Neuronal stem cell (in vitro differentiated cells): Measurements from ENCODE around the gene IPCEF1.
"Not testable (repeated sequence)": the region's sequence is repeated elsewhere in the genome, so short reads cannot be mapped to it uniquely, and the experiment has no call there.

Experiments used
- DNase-seq: peaks from one replicate; pipeline ENCODE4 v3.0.0-alpha.2; 2013; ENCODE audit warnings: low spot score
- H2AFZ ChIP-seq: one replicate; pipeline ENCODE4 v1.6.1; 2013; ENCODE audit warnings: mild to moderate bottlenecking, low read length, inconsistent platforms
- H2AK5ac ChIP-seq: 2 replicates; pipeline ENCODE4 v1.6.1; 2013; ENCODE audit warnings: low read depth, mild to moderate bottlenecking, inconsistent platforms, low read length, moderate library complexity, mixed read lengths
- H2BK120ac ChIP-seq: 2 replicates; pipeline ENCODE4 v1.6.1; 2013; ENCODE audit warnings: low read depth, mild to moderate bottlenecking, inconsistent platforms, low read length, moderate library complexity, mixed read lengths
- H2BK12ac ChIP-seq: one replicate; pipeline ENCODE4 v1.6.1; 2013; ENCODE audit warnings: low read length, inconsistent platforms
- H2BK15ac ChIP-seq: 2 replicates; pipeline ENCODE4 v1.6.1; 2013; ENCODE audit warnings: mild to moderate bottlenecking, low read length, inconsistent platforms, mixed read lengths
- H2BK5ac ChIP-seq: one replicate; pipeline ENCODE4 v1.6.1; 2013; ENCODE audit warnings: inconsistent platforms, mild to moderate bottlenecking, low read length, moderate library complexity
- H3K14ac ChIP-seq: one replicate; pipeline ENCODE4 v1.6.1; 2013; ENCODE audit warnings: low read length, inconsistent platforms
- H3K18ac ChIP-seq: 2 replicates; pipeline ENCODE4 v1.6.1; 2013; ENCODE audit warnings: low read length, inconsistent platforms
- H3K23ac ChIP-seq: 2 replicates; pipeline ENCODE4 v1.6.1; 2013; ENCODE audit warnings: low read depth, mild to moderate bottlenecking, mixed read lengths, low read length, inconsistent platforms; ENCODE audit not compliant: poor library complexity
- H3K27ac ChIP-seq: replicated peaks from 3 replicates; pipeline ENCODE4 v1.5.1; 2013; ENCODE audit warnings: low read length, inconsistent platforms
- H3K27me3 ChIP-seq, 3 experiments: 2 replicates each; pipeline ENCODE4 v1.6.1; 2013; ENCODE audit warnings: low read length in 3 of 3, mild to moderate bottlenecking in 2 of 3, inconsistent platforms in 1 of 3, low read depth in 1 of 3, mixed read lengths in 1 of 3, moderate library complexity in 1 of 3; ENCODE audit not compliant: control insufficient read depth in 3 of 3, insufficient read depth in 3 of 3
- H3K36me3 ChIP-seq, 2 donors: replicated peaks in 1 of 2; 2 replicates each; pipeline ENCODE4 v1.6.1; 2013; ENCODE audit warnings: low read length in 2 of 2; ENCODE audit not compliant: control insufficient read depth in 2 of 2, insufficient read depth in 2 of 2
- H3K4ac ChIP-seq: 2 replicates; pipeline ENCODE4 v1.6.1; 2013; ENCODE audit warnings: inconsistent platforms, mild to moderate bottlenecking, low read length, moderate library complexity
- H3K4me1 ChIP-seq, 2 donors: 1 replicate in 1 of 2; 2 replicates in 1 of 2; pipeline ENCODE4 v1.6.1; 2013; ENCODE audit warnings: low read length in 2 of 2, low read depth in 1 of 2; ENCODE audit not compliant: control insufficient read depth in 2 of 2, insufficient read depth in 1 of 2
- H3K4me2 ChIP-seq: one replicate; pipeline ENCODE4 v1.6.1; 2013; ENCODE audit warnings: mild to moderate bottlenecking, low read length, inconsistent platforms; ENCODE audit not compliant: insufficient read depth, poor library complexity, severe bottlenecking
- H3K4me3 ChIP-seq, 2 donors: 2 replicates each; pipeline ENCODE4 v1.5.1; 2013; ENCODE audit warnings: low read length in 2 of 2, mild to moderate bottlenecking in 2 of 2, inconsistent platforms in 1 of 2, moderate library complexity in 1 of 2
- H3K79me1 ChIP-seq: one replicate; pipeline ENCODE4 v1.6.1; 2013; ENCODE audit warnings: low read depth, mild to moderate bottlenecking, inconsistent platforms, low read length, moderate library complexity
- H3K9ac ChIP-seq: one replicate; pipeline ENCODE4 v1.6.1; 2013; ENCODE audit warnings: mild to moderate bottlenecking, low read depth, low read length, inconsistent platforms; ENCODE audit not compliant: poor library complexity
- H3K9me3 ChIP-seq, 2 donors: replicated peaks in 1 of 2; 2 replicates each; pipeline versions ENCODE3 to v1.6.1; 2013; ENCODE audit warnings: low read length in 2 of 2, mild to moderate bottlenecking in 2 of 2, inconsistent platforms in 1 of 2, low read depth in 1 of 2, mixed read lengths in 1 of 2, moderate library complexity in 1 of 2; ENCODE audit not compliant: control insufficient read depth in 2 of 2, insufficient read depth in 1 of 2
- H4K8ac ChIP-seq: one replicate; pipeline ENCODE4 v1.6.1; 2013; ENCODE audit warnings: low read depth, mild to moderate bottlenecking, inconsistent platforms, low read length, moderate library complexity
- H4K91ac ChIP-seq: one replicate; pipeline ENCODE4 v1.6.1; 2013; ENCODE audit warnings: low read length, low read depth, mild to moderate bottlenecking, inconsistent platforms; ENCODE audit not compliant: poor library complexity
- whole genome bisulfite sequencing, 2 donors: extraction: QIAGEN DNeasy Blood & Tissue Kit; methylation state at CpG; one replicate each; pipeline ENCODE4 v1.1.7; 2013; ENCODE audit warnings: missing lambda C conversion rate in 2 of 2, mixed read lengths in 1 of 2; ENCODE audit not compliant: insufficient read length in 2 of 2, insufficient replicate concordance in 1 of 2; ENCODE audit errors: extremely low coverage in 2 of 2; 5-methylcytosine and 5-hydroxymethylcytosine counted together

IPCEF1 gene

GRCh38 chr6:154202958-154203357, 153.6 kb downstream of the IPCEF1 start:
- no peak overlapping the region for H3K14ac ChIP-seq
- no peak overlapping the region for H2BK12ac ChIP-seq
- H2BK15ac ChIP-seq = no peak overlapping the region
- H3K4me1 ChIP-seq = no peaks in the 10 kb centered on the region
- H3K27me3 ChIP-seq = no peaks in the 10 kb centered on the region
- no peak overlapping the region for H2BK120ac ChIP-seq
- H3K23ac ChIP-seq = no peak overlapping the region
- H3K9ac ChIP-seq = no peak overlapping the region
- no peak overlapping the region for H3K4me3 ChIP-seq
- H3K4me2 ChIP-seq = no peak overlapping the region
- H2BK5ac ChIP-seq = no peak overlapping the region
- H2AFZ ChIP-seq = no peak overlapping the region
- H3K9me3 ChIP-seq = no peaks in the 10 kb centered on the region
- H4K91ac ChIP-seq = no peak overlapping the region
- no peaks in the 10 kb centered on the region for H3K36me3 ChIP-seq
- no peak overlapping the region for H2AK5ac ChIP-seq
- no peak overlapping the region for H3K4ac ChIP-seq
- no peak overlapping the region for H4K8ac ChIP-seq
- no peak overlapping the region for H3K18ac ChIP-seq
- H3K27ac ChIP-seq = no peak overlapping the region
- DNase-seq = no peak
- no peaks in the 10 kb centered on the region for H3K79me1 ChIP-seq
- no CpG with 5 or more reads among the region's 6 CpGs for WGBS, 2 donors

GRCh38 chr6:154202339-154202738, 154.3 kb downstream of the IPCEF1 start:
- Histone ChIP-seq H3K36me3 (no peaks in the 10 kb centered on the region), H2BK15ac (no peak overlapping the region), H3K14ac (no peak overlapping the region), H4K91ac (no peak overlapping the region), H3K9me3 (no peaks in the 10 kb centered on the region), H4K8ac (no peak overlapping the region), H2BK120ac (no peak overlapping the region), H3K79me1 (no peaks in the 10 kb centered on the region), H3K18ac (no peak overlapping the region), H3K27ac (no peak overlapping the region), H3K4ac (no peak overlapping the region), H2AFZ (no peak overlapping the region), H3K4me3 (no peak overlapping the region), H3K4me1 (no peaks in the 10 kb centered on the region), H3K23ac (no peak overlapping the region), H2BK12ac (no peak overlapping the region), H3K9ac (no peak overlapping the region), H2AK5ac (no peak overlapping the region), H3K4me2 (no peak overlapping the region), H2BK5ac (no peak overlapping the region), H3K27me3 (no peaks in the 10 kb centered on the region)
- no peak for DNase-seq
- no CpG with 5 or more reads among the region's 3 CpGs for WGBS, 2 donors

DNA sequence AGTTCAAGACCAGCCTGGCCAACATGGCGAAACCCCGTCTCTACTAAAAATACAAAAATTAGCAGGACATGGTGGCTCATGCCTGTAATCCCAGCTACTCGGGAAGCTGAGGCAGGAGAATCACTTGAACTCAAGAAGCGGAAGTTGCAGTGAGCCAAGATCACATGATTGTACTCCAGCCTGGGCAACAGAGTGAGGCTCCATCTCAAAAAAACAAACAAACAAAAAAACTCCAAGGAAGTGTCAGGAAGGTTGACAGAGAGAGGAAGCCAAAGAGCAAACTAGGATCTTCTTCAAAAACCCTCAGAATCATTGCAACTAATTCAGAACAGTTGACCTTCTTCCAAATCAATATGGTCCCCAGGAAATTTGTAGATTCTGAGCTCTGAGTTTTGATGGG, 154.9 kb downstream of the IPCEF1 start:
- not testable (repeated sequence) for H3K27ac ChIP-seq, H3K27me3 ChIP-seq, H4K8ac ChIP-seq, H2BK5ac ChIP-seq, H3K4me2 ChIP-seq, H3K18ac ChIP-seq, H2AFZ ChIP-seq, H3K23ac ChIP-seq, H2AK5ac ChIP-seq, H3K79me1 ChIP-seq, H3K4ac ChIP-seq, DNase-seq, H3K36me3 ChIP-seq, H3K4me3 ChIP-seq, H2BK12ac ChIP-seq, H2BK120ac ChIP-seq, H3K9me3 ChIP-seq, H2BK15ac ChIP-seq, H3K4me1 ChIP-seq, H4K91ac ChIP-seq, H3K14ac ChIP-seq, H3K9ac ChIP-seq
- no CpG with 5 or more reads among the region's 4 CpGs for WGBS, 2 donors

GRCh38 chr6:154197196-154197860, 159.3 kb downstream of the IPCEF1 start:
- Histone ChIP-seq H3K4me3 (no peak overlapping the region), H3K27ac (no peak overlapping the region), H3K27me3 (no peaks in the 10 kb centered on the region), H4K8ac (no peak overlapping the region), H2AK5ac (no peak overlapping the region), H3K9ac (no peak overlapping the region), H2BK5ac (no peak overlapping the region), H3K36me3 (no peaks in the 10 kb centered on the region), H3K79me1 (no peaks in the 10 kb centered on the region), H3K23ac (no peak overlapping the region), H3K18ac (no peak overlapping the region), H2AFZ (no peak overlapping the region), H3K14ac (no peak overlapping the region), H2BK15ac (no peak overlapping the region), H3K4me1 (no peaks in the 10 kb centered on the region), H3K4ac (no peak overlapping the region), H2BK12ac (no peak overlapping the region), H2BK120ac (no peak overlapping the region), H4K91ac (no peak overlapping the region), H3K9me3 (no peaks in the 10 kb centered on the region), H3K4me2 (no peak overlapping the region)
- DNase-seq = no peak
